Panc1 (cell line): ENCODE data around the gene AGBL3. TPM values are rescaled to one million over a fixed set of nuclear protein-coding genes. Genes with fewer than 3 reads are reported as not detected.

ENCODE experiments used
- ATAC-seq: fragments of 200-7000 bp; cut with Tn5 transposase; 2 replicates; pipeline ENCODE4 v1.9.1; 2020; ENCODE audit warnings: mild to moderate bottlenecking, moderate library complexity
- BruUV-seq: library from RNA; stranded (reverse); fragments of 400-500 nt; replicated peaks from 2 replicates; lab custom pipeline; 2021; lab: Mats Ljungman, UMichigan
- CTCF ChIA-PET: fragments of 300-600 bp; sonication (Branson Sonifier 250); formaldehyde crosslinking; loops from one replicate; lab custom pipeline; 2022; ENCODE audit warnings: antibody characterized with exemption; lab: Charles Lee
- POLR2A ChIA-PET: fragments of 300-600 bp; sonication (Branson Sonifier 250); formaldehyde crosslinking; loops from one replicate; lab custom pipeline; 2022; ENCODE audit warnings: antibody characterized with exemption; lab: Charles Lee
- DNase-seq: peaks from one replicate; pipeline ENCODE4 v3.0.0-alpha.2; 2010; ENCODE audit warnings: low read depth, low spot score
- H3K27ac ChIP-seq: 2 replicates; pipeline ENCODE4 v1.5.1; 2011; ENCODE audit warnings: mild to moderate bottlenecking, low read length, inconsistent platforms
- H3K27me3 ChIP-seq: fragments of 200-500 bp; sonication (Bioruptor generic); 2 replicates; pipeline ENCODE4 v1.6.0; 2014; ENCODE audit warnings: low read length, inconsistent platforms; ENCODE audit not compliant: control insufficient read depth, insufficient read depth
- H3K36me3 ChIP-seq: fragments of 200-500 bp; sonication (Bioruptor generic); 2 replicates; pipeline ENCODE4 v1.5.1; 2014; ENCODE audit warnings: inconsistent platforms, mild to moderate bottlenecking, low read length, moderate library complexity; ENCODE audit not compliant: control insufficient read depth, insufficient read depth
- H3K4me1 ChIP-seq: 2 replicates; pipeline ENCODE4 v1.5.1; 2011; ENCODE audit warnings: inconsistent platforms, mild to moderate bottlenecking, low read length, moderate library complexity; ENCODE audit not compliant: control insufficient read depth, insufficient read depth
- H3K4me3 ChIP-seq, 2 experiments: 2 replicates each; pipeline ENCODE4 v1.5.1; 2011 to 2012; ENCODE audit warnings: low read depth in 2 of 2, low read length in 2 of 2, mild to moderate bottlenecking in 2 of 2, inconsistent platforms in 1 of 2, moderate library complexity in 1 of 2
- H3K9me3 ChIP-seq: fragments of 200-500 bp; sonication (Bioruptor generic); 2 replicates; pipeline ENCODE4 v1.5.1; 2014; ENCODE audit warnings: low read depth, mild to moderate bottlenecking, inconsistent platforms, low read length, moderate library complexity; ENCODE audit not compliant: control insufficient read depth, insufficient read depth
- CTCF ChIP-seq: fragments of 450-650 bp; IDR thresholded peaks from 2 replicates; pipeline ENCODE4 v1.5.1; 2017; ENCODE audit warnings: mild to moderate bottlenecking
- POLR2AphosphoS5 ChIP-seq: IDR thresholded peaks from 2 replicates; pipeline ENCODE4 v1.6.1; 2012; ENCODE audit warnings: mild to moderate bottlenecking, low read depth, low read length, moderate library complexity
- REST ChIP-seq, 2 experiments: IDR thresholded peaks; 2 replicates each; pipeline ENCODE4 v1.6.1; 2011 to 2012; ENCODE audit warnings: low read depth in 2 of 2, control low read depth in 1 of 2, low read length in 1 of 2, mild to moderate bottlenecking in 1 of 2, moderate library complexity in 1 of 2; ENCODE audit not compliant: insufficient read depth in 1 of 2
- SIN3A ChIP-seq: IDR thresholded peaks from 2 replicates; pipeline ENCODE4 v1.6.1; 2012; ENCODE audit warnings: low read depth, mild to moderate bottlenecking, low read length, moderate library complexity, borderline replicate concordance; ENCODE audit not compliant: insufficient read depth
- TCF7L2 ChIP-seq: IDR thresholded peaks from 2 replicates; pipeline ENCODE4 v1.6.1; 2011; ENCODE audit warnings: mild to moderate bottlenecking, low read depth, low read length, inconsistent platforms
- in situ Hi-C: cut with HindIII; loops from 2 replicates; pipeline ENCODE4 v1.10.0; 2016; ENCODE audit warnings: low sequenced_read_pairs, low pct_unique_long_range_greater_than_20kb
- intact Hi-C: fragments of 100-400 bp; cut with micrococcal nuclease; formaldehyde crosslinking; loops from one replicate; pipeline ENCODE4 v1.10.0; 2022; ENCODE audit not compliant: unreplicated experiment
- total RNA-seq: library from RNA; stranded (reverse); gene quantifications from one replicate; pipeline ENCODE4 v1.2.1, GENCODE V29; 2021; ENCODE audit not compliant: unreplicated experiment

AGBL3 gene
- total RNA-seq, 1 experiment from 2014 or later: 2.5 TPM

GRCh38 chr7:135177028-135177696 is 190.9 kb downstream of the AGBL3 start:
- Histone ChIP-seq H3K4me3 (no peak overlapping the region), H3K4me1 (no peaks in the 10 kb centered on the region), H3K27me3 (no peaks in the 10 kb centered on the region), H3K9me3 (peaks cover 17% of the 10 kb centered on the region; the same call in 1 of the 2 replicates), H3K27ac (no peak overlapping the region), H3K36me3 (no peaks in the 10 kb centered on the region)
- DNase-seq: no peak
- in situ Hi-C loops: no loop called here
- BruUV-seq: no TSS peak
- intact Hi-C loops: loop anchor here (10.0 kb wide), 1 partner anchor 58 kb away; the partner anchor contains the start of gene STRA8
- no peak for ATAC-seq
- CTCF ChIA-PET: no interaction called here
- no peak for TF ChIP-seq POLR2AphosphoS5
- no peak for TF ChIP-seq REST (IDR thresholded peaks at IDR 0.05; ENCODE audit: insufficient read depth in 1 of 2, low read depth in 2 of 2, low read length in 1 of 2)
- no peak for TF ChIP-seq CTCF
- TF ChIP-seq SIN3A: no peak
- no peak for TF ChIP-seq TCF7L2
- POLR2A ChIA-PET: no interaction called here

GRCh38 chr7:135178364-135178763 is 192.1 kb downstream of the AGBL3 start:
- BruUV-seq: no TSS peak
- ChIA-PET POLR2A (no interaction called here), CTCF (no interaction called here)

More at GRCh38 chr7:135178364-135178763, 192.1 kb downstream of the AGBL3 start:
- Histone ChIP-seq H3K9me3 (peaks cover 17% of the 10 kb centered on the region; the same call in 1 of the 2 replicates), H3K27me3 (no peaks in the 10 kb centered on the region), H3K4me3 (no peak overlapping the region), H3K27ac (no peak overlapping the region), H3K36me3 (no peaks in the 10 kb centered on the region), H3K4me1 (no peaks in the 10 kb centered on the region)
- no peak for TF ChIP-seq POLR2AphosphoS5
- no peak for TF ChIP-seq TCF7L2
- ATAC-seq (no peak), DNase-seq (no peak)
- intact Hi-C loops: loop anchor here (10.0 kb wide), 1 partner anchor 56 kb away; the partner anchor contains the start of gene STRA8
- in situ Hi-C loops: no loop called here
